ENCODE data around the gene FAM117B. TPM values are rescaled to one million over a fixed set of nuclear protein-coding genes. Genes with fewer than 3 reads are reported as not detected.

FAM117B gene
- total RNA-seq, 1 experiment from 2014 or later: 4.3 TPM

DNA sequence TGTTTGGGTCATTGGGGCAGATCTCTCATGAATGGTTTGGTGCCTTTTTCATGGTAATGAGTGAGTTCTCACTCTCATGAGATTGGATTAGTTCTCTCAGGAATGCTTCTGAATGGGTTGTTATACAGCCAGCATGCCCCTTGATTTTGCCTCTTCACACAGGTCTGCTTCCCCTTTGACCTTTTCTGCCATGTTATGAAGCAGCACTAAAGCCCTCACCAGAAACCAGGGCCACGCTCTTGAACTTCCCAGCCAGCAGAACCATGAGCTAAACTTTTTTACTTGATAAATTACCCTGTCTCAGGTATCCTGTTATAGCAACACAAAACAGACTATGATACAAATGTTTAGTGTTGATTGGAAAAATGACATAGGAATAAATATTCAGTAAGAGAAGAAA is 179.5 kb downstream of the FAM117B start:
- no peak for DNase-seq (ENCODE audit: low spot score)

DNA sequence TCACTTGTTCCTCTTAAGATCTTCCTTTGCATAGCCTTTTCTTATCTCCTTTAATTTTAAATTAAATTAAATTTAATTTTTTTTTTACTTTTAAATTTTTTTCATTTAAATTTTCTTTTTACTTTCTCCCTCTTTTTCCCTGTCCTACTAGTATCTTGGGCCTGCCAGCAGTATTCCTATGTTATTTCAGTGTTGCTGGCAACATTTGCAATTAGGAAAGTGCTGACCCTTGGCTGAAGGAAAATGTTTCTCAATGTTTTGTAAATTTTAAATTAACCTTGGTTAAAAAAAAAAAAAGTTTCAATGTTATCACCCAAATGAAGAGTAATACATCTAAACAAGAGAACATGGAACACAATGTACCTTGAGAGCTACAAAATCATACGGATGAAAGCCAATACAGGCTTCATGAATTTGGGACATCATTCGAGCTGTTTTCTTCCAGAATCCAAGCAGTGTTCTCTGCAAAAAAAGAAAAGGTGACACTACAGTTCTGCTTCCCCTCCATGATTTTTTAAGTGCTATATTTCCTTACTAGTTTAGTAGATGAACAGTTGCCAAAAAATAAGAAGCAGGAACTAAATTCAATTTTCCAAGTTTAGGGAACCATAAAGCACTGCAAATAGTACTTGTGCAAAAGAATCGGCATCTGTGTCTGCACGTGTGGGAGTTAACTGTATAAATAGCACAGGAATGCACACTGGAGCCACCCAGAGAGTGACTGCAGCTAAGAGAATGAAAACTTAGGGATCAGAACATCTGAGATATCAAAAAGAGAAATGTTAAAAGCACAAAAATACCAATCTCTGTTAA is 181.0 kb downstream of the FAM117B start:
- no peak for DNase-seq (ENCODE audit: low spot score)

GRCh38 chr2:202817771-202818170 is 183.0 kb downstream of the FAM117B start:
- DNase-seq (ENCODE audit: low spot score): no peak

DNA sequence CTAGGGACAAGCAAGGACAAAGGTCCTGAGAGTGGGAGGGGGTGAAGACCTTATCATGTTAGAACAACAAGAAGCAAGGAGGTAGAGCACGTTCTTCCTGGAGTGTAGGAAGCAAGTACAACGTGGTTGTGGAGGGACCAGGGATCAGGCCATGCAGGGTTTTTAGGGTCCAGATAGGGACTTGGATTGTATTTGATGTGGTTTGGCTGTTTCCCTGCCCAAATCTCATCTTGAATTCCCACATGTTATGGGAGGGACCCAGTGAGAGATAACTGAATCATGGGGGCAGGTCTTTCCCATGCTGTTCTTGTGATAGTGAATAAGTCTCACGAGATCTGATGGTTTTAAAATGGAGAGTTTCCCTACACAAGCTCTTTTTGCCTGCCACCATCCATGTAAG is 183.6 kb downstream of the FAM117B start:
- DNase-seq (ENCODE audit: low spot score): no peak

Other genes starting within 250 kb of the FAM117B start
- 4.1 and 5.7 TPM in 2 replicates for gene ICA1L, start 236.8 kb downstream of the FAM117B start, total RNA-seq (2014; rRNA removed; shearing (Covaris generic))

All from H4 (cell line).